Measurements from ENCODE around the gene HORMAD2. TPM values are rescaled to one million over a fixed set of nuclear protein-coding genes. Genes with fewer than 3 reads are reported as not detected.

The HORMAD2 gene, protein sequence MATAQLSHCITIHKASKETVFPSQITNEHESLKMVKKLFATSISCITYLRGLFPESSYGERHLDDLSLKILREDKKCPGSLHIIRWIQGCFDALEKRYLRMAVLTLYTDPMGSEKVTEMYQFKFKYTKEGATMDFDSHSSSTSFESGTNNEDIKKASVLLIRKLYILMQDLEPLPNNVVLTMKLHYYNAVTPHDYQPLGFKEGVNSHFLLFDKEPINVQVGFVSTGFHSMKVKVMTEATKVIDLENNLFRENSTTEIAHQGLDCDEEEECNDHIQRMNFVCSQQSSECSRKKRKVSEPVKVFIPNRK
- total RNA-seq (2014; rRNA removed; shearing (Covaris generic)) = not detected in 2 replicates
- polyA plus RNA-seq (2014; cell fraction: nucleus; rRNA removed) = not detected in 2 replicates

DNA sequence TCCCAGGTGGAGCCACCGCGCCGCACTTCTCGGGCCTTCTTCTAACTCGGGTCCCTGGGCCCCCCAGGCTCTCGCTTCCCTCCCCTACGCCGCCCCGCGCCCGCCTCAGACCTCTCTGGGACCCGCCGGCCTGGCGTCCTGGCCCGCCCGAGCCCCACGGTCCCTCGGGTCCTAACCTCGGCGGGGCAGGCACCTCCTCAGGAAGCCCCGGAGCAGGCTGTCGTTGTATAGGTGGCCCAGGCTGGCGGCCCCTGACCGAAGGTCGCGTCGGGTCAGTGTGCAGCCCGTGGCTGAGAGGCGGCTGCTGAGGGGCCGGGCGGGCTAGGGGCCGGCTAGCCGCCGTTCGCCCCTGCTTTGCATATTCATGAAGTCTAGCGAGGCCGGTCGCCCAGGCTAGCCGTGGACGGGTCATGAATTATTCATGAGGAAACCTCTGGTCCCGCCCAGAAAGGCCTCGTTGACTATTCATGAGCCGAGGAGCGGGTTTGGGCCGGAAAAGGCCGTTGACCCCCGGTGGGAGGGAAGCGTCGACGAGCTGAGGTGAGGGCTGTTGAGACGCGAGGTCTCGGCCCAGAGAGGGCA is at the start of gene HORMAD2:
Gene HORMAD2 (plus strand): TSS at position 513 of the 582 bp plus-strand sequence. CDS start 13,489 bp downstream, outside the sequence.
- no peak for DNase-seq (ENCODE audit: extremely low read depth, low read depth)

DNA sequence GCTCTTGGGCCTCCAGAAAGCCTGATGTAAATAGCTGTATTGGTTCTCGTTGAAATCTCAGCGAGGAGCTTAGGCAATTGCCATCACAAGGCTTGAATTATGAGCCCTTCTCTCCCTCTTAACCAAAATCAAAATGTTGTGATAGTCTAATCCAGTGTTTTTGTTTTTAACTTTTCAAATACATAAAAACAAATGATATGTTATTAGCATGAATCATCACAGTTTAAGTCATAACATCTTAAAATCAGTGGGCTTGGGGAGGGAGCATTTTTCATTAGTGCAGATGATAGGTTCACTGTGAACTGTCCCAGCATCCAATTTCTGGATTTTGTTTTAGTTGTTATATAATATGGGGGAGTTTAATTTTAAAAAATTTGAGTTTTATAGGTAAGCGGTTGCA is 48.9 kb upstream of the HORMAD2 start:
- no peak for DNase-seq (ENCODE audit: extremely low read depth, low read depth)

DNA sequence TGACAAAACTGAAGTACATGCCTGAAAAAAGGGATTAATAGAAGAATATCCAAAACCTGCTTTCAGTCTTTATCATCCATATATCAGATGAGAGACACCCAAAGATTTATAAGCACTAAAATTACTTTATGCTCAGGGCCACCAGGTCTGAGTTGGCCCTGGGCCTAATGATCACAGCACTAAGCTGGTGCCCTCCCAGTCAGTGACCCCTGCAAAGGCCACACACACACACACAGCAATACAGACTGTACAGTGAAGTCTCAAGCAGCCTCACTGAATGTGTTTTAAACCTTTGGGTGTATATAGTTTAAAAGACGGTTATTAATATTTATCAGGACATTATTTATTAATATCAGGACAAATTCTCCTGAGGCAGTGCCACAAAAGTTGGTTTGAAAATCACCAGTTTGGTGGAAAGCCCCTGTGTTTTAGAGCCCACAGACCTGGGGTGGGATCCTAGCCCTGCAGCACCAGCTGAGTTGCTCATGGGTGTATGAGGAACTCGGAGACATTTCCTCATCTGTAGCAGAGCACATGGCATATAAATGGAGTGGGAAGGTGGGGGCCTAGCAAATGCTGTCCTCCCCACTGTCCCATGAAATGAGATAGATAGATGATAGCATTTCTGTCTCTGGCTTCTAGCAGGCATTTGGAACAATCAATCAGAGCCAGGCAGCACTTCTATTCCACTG is 48.4 kb upstream of the HORMAD2 start:
- no peak for DNase-seq (ENCODE audit: extremely low read depth, low read depth)

DNA sequence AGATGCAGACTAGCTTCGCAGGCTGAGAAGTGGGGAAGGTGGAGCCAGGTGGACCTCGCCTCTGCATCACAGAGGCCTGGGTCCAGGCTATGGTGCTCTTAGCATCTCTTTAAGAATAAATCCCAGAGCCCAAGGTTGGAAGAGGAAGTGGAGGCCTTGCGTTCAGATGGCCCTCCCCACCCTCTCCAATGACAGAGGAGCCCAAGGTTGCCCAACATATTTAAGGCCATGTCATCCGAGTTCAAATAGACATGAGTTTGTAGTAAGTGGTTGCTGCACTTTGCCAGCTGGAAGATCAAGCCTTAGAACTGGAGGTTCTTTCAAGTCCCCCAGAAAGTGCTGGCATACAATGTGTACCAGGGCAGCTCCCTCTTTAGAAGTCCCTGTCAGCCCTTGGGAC is 47.1 kb upstream of the HORMAD2 start:
- no peak for DNase-seq (ENCODE audit: extremely low read depth, low read depth)

DNA sequence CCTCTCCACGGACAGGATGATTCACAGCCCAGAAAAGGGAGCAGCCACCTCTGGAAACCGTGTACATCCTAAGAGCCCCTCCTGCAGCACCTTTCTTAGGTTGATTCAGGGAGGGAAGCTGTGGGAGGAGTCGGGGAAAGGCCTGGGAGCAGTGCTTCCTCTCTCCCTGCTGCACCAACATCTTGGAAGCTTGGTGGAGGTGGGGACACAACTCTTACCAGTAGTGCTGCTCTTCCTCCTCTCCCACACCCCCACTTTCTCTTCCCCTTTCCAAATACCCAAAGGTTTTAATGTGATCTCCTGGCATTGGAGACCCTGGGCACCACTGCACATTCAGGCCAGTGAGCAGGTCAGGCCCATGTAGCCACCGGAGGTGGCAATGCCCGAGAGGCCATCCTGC is 46.4 kb upstream of the HORMAD2 start:
- DNase-seq (ENCODE audit: extremely low read depth, low read depth) = no peak

DNA sequence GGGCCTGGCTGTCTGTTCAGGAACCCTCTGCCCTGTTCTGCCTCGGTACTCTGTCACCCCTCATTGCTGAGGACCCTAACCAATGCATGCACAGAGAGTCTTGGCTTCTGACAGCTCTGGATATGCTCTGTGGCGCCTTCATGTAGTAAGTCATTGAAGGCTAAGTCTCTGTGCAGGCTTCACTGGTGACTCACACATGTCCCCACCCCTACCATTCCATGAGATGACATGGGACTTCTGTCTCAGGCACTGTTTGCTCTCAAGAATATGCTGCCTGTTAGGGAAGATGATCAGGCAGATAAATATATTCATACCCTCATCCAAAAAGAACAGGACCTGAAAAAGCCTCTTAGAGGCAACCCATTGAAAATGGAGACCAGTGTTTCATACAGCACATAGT is 43.6 kb upstream of the HORMAD2 start:
- DNase-seq (ENCODE audit: extremely low read depth, low read depth) = no peak

DNA sequence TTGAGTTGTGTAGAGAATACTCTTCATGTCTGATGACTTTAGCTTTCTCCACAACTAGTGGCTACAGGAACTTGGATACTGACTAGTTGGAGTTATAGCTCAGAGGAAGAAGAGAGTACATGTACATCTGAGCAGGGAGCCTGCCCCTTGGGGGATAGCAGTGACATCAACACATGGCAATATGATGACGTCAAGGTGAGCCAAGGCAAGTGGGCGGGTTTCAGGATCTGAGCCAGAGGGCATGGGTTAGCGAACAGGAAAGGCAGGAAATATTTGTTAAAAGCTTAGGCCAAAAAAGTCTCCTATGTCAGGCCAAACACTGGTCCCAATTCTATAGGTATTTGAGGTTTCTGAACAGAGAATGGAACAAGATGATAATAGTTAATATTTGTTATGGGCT is 42.0 kb upstream of the HORMAD2 start:
- DNase-seq (ENCODE audit: extremely low read depth, low read depth) = no peak

DNA sequence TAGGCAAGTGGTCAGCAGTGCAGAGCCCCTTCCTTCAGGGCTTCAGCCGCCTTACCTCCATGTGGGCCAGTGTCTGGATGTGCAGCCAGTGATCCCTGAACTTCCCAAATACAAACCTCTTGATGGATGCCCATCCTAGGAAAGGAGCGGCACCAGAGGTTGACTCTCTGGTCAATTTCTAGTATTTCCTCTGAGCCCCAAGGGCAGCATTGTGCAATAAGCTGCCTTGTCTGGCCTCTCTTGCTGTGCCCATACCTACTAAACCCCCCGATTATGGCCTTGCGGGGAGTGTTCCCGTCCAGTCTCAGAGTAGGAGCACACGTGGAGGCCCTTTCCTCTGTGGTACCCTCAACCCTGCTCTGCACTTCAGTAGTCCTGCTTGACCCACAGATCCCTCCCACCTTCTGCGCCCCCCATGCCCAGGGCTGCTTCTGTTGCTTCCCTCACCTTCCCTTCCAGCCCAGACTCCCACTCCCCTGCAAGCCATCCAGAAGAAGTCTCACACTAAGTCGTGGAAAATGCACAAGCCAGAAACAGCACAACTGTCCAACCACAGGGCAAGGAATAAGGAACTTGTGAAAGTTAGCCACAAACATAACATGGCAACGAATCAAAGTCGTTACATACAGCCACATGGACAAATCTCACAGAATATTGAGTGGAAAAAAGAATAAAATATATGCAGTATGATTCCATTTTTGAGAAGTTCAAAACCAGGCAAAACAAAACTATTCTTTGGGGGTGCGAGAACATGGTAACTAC is 39.6 kb upstream of the HORMAD2 start:
- no peak for DNase-seq (ENCODE audit: extremely low read depth, low read depth)

DNA sequence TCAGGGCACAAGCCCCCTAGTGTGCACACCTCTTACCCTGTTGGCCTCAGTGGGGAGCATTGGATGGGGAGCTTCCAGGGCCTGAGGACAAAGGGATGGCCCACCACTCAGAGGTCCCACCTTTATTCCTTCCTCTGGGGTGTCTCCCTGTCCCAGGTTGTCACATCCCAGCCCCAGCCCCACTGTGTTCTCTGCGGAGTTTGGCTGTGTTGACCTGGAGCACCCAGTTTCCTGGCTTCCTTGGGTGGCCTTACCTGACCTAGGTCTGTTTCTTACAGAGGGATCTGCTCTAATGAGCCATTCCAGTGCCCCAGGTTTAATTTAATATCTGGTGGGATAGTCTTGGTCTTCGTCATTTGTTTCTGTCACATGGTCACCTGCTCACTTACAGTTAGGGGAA is 38.8 kb upstream of the HORMAD2 start:
- no peak for DNase-seq (ENCODE audit: extremely low read depth, low read depth)

DNA sequence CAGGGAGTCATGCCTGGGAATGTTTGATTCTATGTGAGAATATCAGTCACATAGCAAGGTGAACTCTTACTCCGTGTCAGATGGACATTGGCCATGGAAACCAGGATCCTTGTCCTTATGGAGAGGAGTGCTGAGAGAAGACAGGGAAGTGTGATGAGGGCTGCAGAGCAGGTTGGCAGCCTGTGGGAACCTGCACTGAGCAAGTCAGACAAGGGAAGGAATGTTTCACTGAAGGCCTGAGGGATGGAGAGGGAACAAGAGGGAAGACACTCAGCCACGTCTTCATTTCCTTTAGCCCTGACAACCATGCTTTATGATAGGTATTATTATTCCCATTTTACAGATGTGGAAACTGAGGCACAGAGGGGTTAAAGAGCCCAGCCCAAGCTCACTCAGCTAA is 38.4 kb upstream of the HORMAD2 start:
- no peak for DNase-seq (ENCODE audit: extremely low read depth, low read depth)

DNA sequence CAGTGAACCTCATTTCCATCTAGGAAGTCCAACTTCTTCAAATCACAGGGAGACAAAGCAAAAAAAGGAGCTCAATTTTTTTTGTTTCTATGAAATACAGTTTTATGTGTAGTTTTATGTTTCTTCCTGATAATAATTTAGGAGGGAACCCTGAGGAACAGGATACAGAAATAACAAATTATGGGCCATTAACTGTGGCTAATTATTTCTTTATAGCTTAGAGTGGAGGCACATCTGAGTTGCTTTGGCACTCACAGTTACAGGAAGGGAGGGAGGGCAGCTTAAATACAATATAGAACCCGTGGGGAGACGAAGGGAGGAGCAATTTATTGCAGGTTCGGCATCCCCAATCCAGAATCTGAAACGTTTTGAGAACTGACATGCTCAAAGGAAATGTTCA is 37.1 kb upstream of the HORMAD2 start:
- DNase-seq (ENCODE audit: extremely low read depth, low read depth) = no peak

DNA sequence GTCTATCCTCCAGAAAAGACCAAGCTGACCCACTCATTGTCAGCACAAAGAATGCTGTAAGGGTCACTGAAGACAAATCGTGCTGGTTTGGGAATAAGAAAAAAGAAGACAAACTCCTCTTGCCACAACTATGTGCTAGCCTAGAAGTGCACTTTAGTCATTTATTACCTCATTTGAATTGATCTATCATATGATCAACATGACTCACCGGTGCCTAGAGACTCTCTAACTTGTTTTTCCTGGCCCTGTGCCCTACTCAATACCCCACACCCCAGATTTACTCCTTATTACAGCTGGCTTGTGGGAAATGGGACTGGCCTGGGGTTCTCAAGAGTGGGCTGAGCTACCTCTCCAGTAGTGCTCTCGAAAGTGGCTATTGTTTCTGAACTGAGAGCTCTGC is 35.9 kb upstream of the HORMAD2 start:
- DNase-seq (ENCODE audit: extremely low read depth, low read depth) = no peak

DNA sequence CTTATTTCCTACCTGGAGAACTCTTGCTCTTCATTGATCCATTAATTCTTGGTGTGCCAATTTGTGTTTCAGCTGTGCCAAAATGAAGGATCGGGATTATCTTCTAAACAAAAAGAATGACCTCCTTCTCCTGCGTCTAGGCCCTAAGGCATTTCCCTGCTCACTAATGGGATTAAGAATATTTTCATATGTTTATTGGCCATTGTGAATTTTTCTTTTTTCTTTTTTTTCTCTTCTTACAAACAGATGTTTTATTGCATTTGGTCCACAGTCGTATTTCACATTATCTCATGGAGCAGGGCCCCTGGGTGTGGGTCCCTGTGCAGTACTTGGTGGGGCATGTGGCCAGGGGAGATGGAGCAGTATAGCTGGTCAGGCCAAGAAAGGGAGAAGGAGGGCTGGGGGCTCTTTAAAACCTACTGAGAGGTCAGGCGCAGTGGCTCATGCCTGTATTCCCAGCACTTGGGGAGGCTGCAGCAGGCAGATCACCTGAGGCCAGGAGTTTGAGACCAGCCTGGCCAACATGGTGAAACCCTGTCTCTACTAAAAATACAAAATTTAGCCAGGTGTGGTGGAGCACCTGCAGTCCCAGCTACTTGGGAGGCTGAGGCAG is 35.3 kb upstream of the HORMAD2 start:
- DNase-seq (ENCODE audit: extremely low read depth, low read depth) = no peak

DNA sequence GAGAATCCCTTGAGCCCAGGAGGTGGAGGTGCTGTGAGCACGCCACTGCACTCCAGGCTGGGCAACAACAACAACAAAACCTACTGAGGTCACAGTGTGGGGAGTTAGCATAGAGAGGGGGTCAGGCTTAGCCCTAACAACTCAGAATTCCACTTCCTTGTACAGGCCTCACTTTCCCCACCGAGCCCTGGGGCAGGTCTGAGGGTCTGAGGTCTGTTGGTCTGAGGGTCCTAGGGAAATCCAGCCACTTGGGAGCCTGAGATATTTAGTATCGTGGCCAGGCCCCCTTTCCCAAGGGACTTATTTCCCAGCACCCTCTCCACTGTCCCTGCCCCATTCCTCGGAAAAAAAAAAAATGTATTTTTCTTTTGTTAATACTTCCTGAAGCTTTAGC is 34.8 kb upstream of the HORMAD2 start:
- no peak for DNase-seq (ENCODE audit: extremely low read depth, low read depth)

DNA sequence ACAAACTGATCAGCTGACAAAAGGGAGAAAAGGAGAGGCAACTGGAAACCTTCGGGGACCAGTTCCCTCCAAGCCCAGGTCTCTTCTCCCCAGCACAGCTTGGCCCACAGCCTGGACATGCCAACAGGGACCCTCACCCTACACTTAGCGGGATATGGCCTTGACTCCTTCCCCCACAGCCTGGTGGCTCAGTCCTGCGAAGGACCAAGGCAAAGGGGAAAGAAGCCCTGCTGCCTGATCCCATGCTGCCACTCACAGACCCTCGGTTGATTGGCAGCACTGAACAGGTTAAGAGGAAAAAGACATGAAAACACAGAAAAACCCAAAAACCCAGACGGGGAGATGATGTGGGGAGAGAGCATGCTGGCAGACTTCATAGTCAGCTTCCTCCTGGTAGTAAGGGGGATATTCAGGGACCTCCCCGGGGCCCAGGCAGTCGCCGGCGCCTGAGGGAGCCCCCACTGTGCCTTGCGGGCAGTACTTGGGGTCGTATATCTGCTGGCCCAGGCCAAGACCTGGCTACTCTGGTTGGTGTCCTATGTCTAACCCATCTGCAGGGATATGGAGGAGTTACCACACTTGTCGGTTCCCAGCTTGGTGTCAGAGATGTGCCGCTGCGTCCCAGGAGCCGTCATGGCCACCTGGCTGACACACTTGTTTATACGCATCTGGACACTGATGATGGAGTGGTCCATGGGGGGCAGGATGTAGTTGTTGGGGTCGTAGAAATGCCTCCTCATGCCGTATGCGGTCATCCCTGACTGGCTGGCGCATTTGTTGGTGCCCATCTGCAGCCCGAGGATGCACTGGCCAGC is 34.2 kb upstream of the HORMAD2 start:
- no peak for DNase-seq (ENCODE audit: extremely low read depth, low read depth)

DNA sequence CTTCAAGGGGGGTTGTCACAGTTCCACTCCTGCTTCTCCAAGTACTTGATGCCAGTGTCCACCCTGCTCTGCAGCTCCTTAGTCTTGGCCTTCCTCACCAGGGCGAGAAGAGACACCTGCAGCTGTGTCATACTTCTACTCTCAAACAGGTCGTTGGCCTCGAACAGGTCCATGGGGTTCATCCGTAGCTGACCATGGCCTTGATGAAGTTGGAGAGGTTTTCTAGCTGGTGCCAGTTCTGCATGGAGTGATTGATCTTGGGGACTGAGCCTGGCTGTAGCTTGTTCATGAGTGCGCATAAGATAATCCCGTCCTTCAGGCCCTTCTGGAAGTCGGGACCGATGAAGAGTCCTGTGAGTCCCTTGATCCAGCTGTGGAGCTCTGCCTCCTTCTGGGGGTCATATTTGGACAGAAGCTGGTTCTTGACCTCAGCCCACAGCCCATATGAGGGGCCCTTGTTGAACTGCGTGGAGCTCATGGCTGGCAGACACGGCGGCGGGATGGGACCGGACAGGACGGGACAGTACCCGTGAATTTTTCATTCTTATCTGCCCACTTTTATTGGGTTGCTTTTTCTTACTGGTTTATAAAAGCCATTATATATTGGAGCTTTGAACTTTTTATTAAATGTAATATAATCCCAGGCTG is 33.4 kb upstream of the HORMAD2 start:
- no peak for DNase-seq (ENCODE audit: extremely low read depth, low read depth)

DNA sequence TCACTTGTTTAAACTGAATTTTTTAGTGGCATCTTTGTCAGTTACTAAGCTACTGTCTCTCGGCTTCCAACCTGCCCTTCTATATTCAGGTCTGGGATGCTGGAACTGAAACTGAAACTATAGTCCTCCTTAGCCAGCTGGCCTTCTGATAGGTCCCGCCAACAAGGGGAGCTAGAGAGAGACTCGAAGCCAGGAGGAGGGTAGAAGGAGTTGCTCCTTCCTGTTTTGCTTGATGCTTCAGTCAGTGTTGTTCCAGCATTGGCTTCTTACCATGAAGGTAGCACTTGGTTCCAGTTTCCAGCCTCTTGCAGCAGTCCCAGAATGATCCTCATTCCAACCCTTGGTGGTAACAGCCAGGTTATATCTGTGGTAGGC is 32.9 kb upstream of the HORMAD2 start:
- no peak for DNase-seq (ENCODE audit: extremely low read depth, low read depth)

DNA sequence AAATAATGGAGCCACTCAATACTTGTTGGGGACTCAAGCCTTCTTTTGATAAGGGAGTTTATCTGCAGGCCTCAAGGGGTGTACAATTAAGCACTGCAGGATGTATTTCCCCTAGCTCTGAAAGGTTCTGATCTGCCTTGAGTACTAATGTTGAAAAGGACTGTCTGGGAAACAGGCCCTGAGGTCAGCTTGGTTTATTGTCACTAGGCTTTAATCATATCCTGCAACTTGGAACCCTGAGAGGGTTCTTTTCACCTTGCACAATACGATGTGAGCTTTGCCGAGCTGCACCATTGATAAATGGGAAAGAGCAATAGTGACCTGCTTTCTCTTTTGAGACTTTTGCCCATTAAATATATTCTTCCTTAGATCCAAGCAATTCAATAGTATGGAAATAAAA is 31.6 kb upstream of the HORMAD2 start:
- no peak for DNase-seq (ENCODE audit: extremely low read depth, low read depth)

DNA sequence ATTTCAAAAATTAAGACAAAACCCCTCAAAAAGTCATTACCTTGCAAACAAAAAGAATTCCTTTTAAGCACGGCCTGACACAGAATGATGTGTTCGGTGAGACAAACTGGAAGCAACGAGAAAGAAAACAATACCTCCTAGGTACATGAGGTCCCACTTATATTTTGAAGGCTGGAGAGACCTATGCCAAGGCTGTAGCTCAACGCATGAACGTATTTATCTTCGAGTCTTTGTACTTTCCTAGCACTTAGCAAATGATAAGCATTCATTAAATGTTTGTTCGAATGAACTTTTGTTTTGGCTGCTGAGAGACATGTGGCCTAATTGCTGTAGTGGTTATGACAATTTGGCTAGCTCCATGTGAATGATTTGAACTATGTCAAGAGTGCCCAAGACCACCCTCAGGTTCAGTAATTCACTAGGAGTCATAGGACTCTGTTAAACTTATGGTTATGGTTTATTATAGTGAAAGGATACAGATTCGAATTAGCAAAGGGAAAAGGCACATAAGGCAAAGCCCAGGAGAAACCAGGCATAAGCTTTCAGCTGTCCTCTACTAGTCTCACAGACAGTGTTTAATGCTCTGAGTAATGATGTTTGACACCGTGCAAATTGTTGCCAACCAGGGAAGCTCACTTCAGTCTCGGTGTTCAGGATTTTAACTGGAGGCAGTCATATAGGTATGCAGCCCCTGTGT is 26.0 kb upstream of the HORMAD2 start:
- DNase-seq (ENCODE audit: extremely low read depth, low read depth) = no peak

Measured in NCI-H460 (cell line).